A549 treated with ZK216348 at 1 μM for 4 hours (cell line): ENCODE results near the gene CSTF2T. TPM values are rescaled to one million over a fixed set of nuclear protein-coding genes. Genes with fewer than 3 reads are reported as not detected.

Experiments used
- total RNA-seq: library from RNA; stranded (reverse); fragments of 200-300 nt; extraction: Qiagen RNA extraction; gene quantifications from 5 replicates; pipeline ENCODE4 v1.2.3, GENCODE V29; 2022; ENCODE audit warnings: low read depth

CSTF2T gene
- 15.4 to 18.1 TPM (median 16.8 TPM) in 5 replicates for total RNA-seq

GRCh38 chr10:51699475-51700227 lies at the start of gene CSTF2T:
Gene CSTF2T (minus strand): TSS chr10:51699595. CDS start chr10:51699549, 46 bp downstream.

